ENCODE results near the gene NLRP13. TPM values are rescaled to one million over a fixed set of nuclear protein-coding genes. Genes with fewer than 3 reads are reported as not detected.

Gene NLRP13
- total and polyA plus RNA-seq, 2 of the 4 experiments (the other 2 are of a cell fraction): not detected

GRCh38 chr19:55858969-55859368 lies 73.2 kb downstream of the NLRP13 start:
- no peak overlapping the region for H2AK9ac ChIP-seq (replicated peaks; ENCODE audit: low read depth, low read length, poor library complexity)
- H3K9ac ChIP-seq (ENCODE audit: low read depth, low read length): no peak overlapping the region
- intact Hi-C loops (cut with micrococcal nuclease) (no loop called here), dilution Hi-C loops (cut with HindIII; ENCODE audit: low sequenced_read_pairs, unreplicated experiment) (no loop called here), in situ Hi-C loops (cut with MboI; ENCODE audit: low sequenced_read_pairs) (no loop called here)
- no peaks in the 10 kb centered on the region for H3K27me3 ChIP-seq (ENCODE audit: control insufficient read depth, insufficient read depth, low read length)
- TF ChIP-seq RFX5 (IDR thresholded peaks at IDR 0.05; ENCODE audit: low read depth, low read length) (no peak), RCOR1 (IDR thresholded peaks at IDR 0.05; ENCODE audit: insufficient replicate concordance, low read length) (no peak), CHD1 (IDR thresholded peaks at IDR 0.05; ENCODE audit: low read depth, low read length) (no peak)
- H2BK5ac ChIP-seq (ENCODE audit: low read depth, low read length, poor library complexity, severe bottlenecking): no peak overlapping the region
- H3K4me2 ChIP-seq (ENCODE audit: low read depth, low read length): no peak overlapping the region
- no peak overlapping the region for H2AK5ac ChIP-seq (ENCODE audit: low read depth, low read length)
- no peak overlapping the region for H3K27ac ChIP-seq (ENCODE audit: insufficient read depth, low read length)
- ChIA-PET CTCF (no interaction called here), POLR2A (ENCODE audit: unreplicated experiment) (no interaction called here)
- no peak overlapping the region for H2BK20ac ChIP-seq (ENCODE audit: low read depth, low read length)
- H3K23ac ChIP-seq (ENCODE audit: low read depth, low read length): no peak overlapping the region
- H4K5ac ChIP-seq (ENCODE audit: low read depth, low read length): no peak overlapping the region
- H3K79me1 ChIP-seq (ENCODE audit: low read depth in 1 of 2, low read length in 2 of 2): no peaks in the 10 kb centered on the region
- no peak for DNase-seq
- no peaks in the 10 kb centered on the region for H3K9me1 ChIP-seq (ENCODE audit: insufficient read depth, low read length)
- H4K91ac ChIP-seq (ENCODE audit: insufficient read depth, low read depth, low read length): no peak overlapping the region
- WGBS, 2 experiments (ENCODE audit: extremely low coverage in 2 of 2, insufficient read length in 1 of 2): 30% methylated on average over 2 of the region's 5 CpGs; no CpG with 5 or more reads in 1 of the 2 experiments
- H3K36me3 ChIP-seq (ENCODE audit: control insufficient read depth, insufficient read depth, low read length): no peaks in the 10 kb centered on the region
- H3K9me3 ChIP-seq (ENCODE audit: control insufficient read depth, insufficient read depth, low read length): peaks cover 41% of the 10 kb centered on the region
- no peak for ATAC-seq (ENCODE audit: low read depth)
- no peak overlapping the region for H3K18ac ChIP-seq (ENCODE audit: low read depth, low read length)
- no peak overlapping the region for H3K14ac ChIP-seq (replicated peaks; ENCODE audit: low read depth, low read length)
- no peak overlapping the region for H3K56ac ChIP-seq (ENCODE audit: extremely low read depth, insufficient read depth, low read length)
- H3K4me3 ChIP-seq (ENCODE audit: insufficient read depth, low read depth, low read length): no peak overlapping the region
- no peaks in the 10 kb centered on the region for H4K20me1 ChIP-seq (ENCODE audit: insufficient read depth, low read length)
- no peak overlapping the region for H2BK120ac ChIP-seq (ENCODE audit: low read depth, low read length)
- H4K8ac ChIP-seq (ENCODE audit: low read depth in 2 of 2, low read length in 2 of 2): no peak overlapping the region
- H3K4ac ChIP-seq (ENCODE audit: low read depth, low read length): no peak overlapping the region
- no TSS peak for BruUV-seq (replicated peaks)
- no peak overlapping the region for H2BK15ac ChIP-seq (ENCODE audit: low read depth, low read length)
- H3K4me1 ChIP-seq (ENCODE audit: control insufficient read depth, insufficient read depth, low read length): no peaks in the 10 kb centered on the region
- H2AFZ ChIP-seq (replicated peaks; ENCODE audit: low read length, poor library complexity): no peak overlapping the region
